ENCODE data around the gene PROM1.

DNA sequence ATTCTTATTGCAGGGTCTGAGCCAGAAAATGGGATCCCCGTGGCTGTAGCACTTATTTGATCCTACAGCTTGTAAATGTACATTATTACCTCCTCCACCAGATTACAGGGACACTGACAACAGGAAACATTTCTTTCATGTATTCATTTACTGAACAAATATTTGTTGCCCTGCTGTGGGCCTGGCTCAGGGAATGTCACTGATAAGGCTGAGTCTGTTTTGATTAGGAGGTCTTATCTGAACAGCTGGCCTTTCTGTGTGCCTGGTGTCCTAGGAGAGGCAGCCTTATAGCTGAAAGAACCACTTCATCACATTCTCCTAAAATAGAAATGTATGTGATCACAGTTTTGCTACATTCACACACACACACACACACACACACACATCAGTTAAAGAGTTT lies 45.5 kb upstream of the PROM1 start:
- TF ChIP-seq POLR2A (IDR thresholded peaks at IDR 0.05; ENCODE audit: low read length) = no peak
- TF ChIP-seq GATA1 (IDR thresholded peaks at IDR 0.05; ENCODE audit: low read depth, low read length) = no peak
